Neural progenitor cell (in vitro differentiated cells): ENCODE results near the gene TFF2. TPM values are rescaled to one million over a fixed set of nuclear protein-coding genes. Genes with fewer than 3 reads are reported as not detected.

Experiments used
- DNase-seq: peaks from one replicate; pipeline ENCODE4 v3.0.0-alpha.2; 2016; ENCODE audit warnings: low spot score
- H2AFZ ChIP-seq: fragments of 200-600 bp; sonication (generic); replicated peaks from 2 replicates; pipeline ENCODE4 v1.6.1; 2016; ENCODE audit warnings: antibody characterized with exemption
- H3F3A ChIP-seq: fragments of 200-600 bp; sonication (generic); 2 replicates; pipeline ENCODE4 v1.6.1; 2016; ENCODE audit warnings: antibody characterized with exemption, low read depth
- H3K27ac ChIP-seq: fragments of 200-600 bp; sonication (generic); 2 replicates; pipeline ENCODE4 v1.5.1; 2016; ENCODE audit warnings: mild to moderate bottlenecking
- H3K27me3 ChIP-seq: fragments of 200-600 bp; sonication (generic); 2 replicates; pipeline ENCODE4 v1.6.1; 2016; ENCODE audit warnings: mild to moderate bottlenecking, moderate library complexity
- H3K36me3 ChIP-seq: fragments of 200-600 bp; sonication (generic); 2 replicates; pipeline ENCODE4 v1.5.1; 2016
- H3K4me1 ChIP-seq: fragments of 200-600 bp; sonication (generic); 2 replicates; pipeline ENCODE4 v1.6.1; 2016; ENCODE audit warnings: mixed run types
- H3K4me2 ChIP-seq: fragments of 200-600 bp; sonication (generic); 2 replicates; pipeline ENCODE4 v1.6.1; 2016
- H3K4me3 ChIP-seq: fragments of 200-600 bp; sonication (generic); 2 replicates; pipeline ENCODE4 v1.5.1; 2016
- H3K79me2 ChIP-seq: fragments of 200-600 bp; sonication (generic); 2 replicates; pipeline ENCODE4 v1.6.1; 2016; ENCODE audit warnings: low read depth
- H3K9ac ChIP-seq: fragments of 200-600 bp; sonication (generic); 2 replicates; pipeline ENCODE4 v1.6.1; 2016
- H3K9me3 ChIP-seq: fragments of 200-600 bp; sonication (generic); 2 replicates; pipeline ENCODE4 v1.5.1; 2016; ENCODE audit warnings: low read depth
- H4K20me1 ChIP-seq: fragments of 200-600 bp; sonication (generic); 2 replicates; pipeline ENCODE4 v1.6.1; 2016; ENCODE audit warnings: low read depth
- H3K27ac Mint-ChIP-seq: 3 replicates; pipeline ENCODE4 v1.8.0; 2021; ENCODE audit warnings: mixed read lengths
- H3K27me3 Mint-ChIP-seq: 2 replicates; pipeline ENCODE4 v1.8.0; 2022; ENCODE audit warnings: low read depth, mild to moderate bottlenecking, inconsistent platforms, moderate library complexity, mixed read lengths; ENCODE audit not compliant: insufficient read depth
- H3K36me3 Mint-ChIP-seq: 3 replicates; pipeline ENCODE4 v1.8.0; 2021; ENCODE audit warnings: mixed read lengths
- H3K4me1 Mint-ChIP-seq: 3 replicates; pipeline ENCODE4 v1.8.0; 2021; ENCODE audit warnings: mixed read lengths
- H3K4me3 Mint-ChIP-seq: 3 replicates; pipeline ENCODE4 v1.8.0; 2021; ENCODE audit warnings: mild to moderate bottlenecking, moderate library complexity, mixed read lengths
- H3K9me3 Mint-ChIP-seq: 3 replicates; pipeline ENCODE4 v1.8.0; 2020; ENCODE audit warnings: mixed read lengths
- CTCF ChIP-seq: fragments of 200-600 bp; sonication (generic); IDR thresholded peaks from 2 replicates; pipeline ENCODE4 v1.5.1; 2017; ENCODE audit warnings: antibody characterized with exemption, mild to moderate bottlenecking
- EZH2 ChIP-seq: fragments of 200-600 bp; sonication (generic); IDR thresholded peaks from 2 replicates; pipeline ENCODE4 v1.6.1; 2017; ENCODE audit warnings: antibody characterized with exemption, mild to moderate bottlenecking, moderate library complexity
- EZH2phosphoT487 ChIP-seq: fragments of 200-600 bp; sonication (generic); IDR thresholded peaks from 2 replicates; pipeline ENCODE4 v1.6.1; 2017; ENCODE audit warnings: antibody characterized with exemption
- total RNA-seq: library from RNA; depleted of rRNA; stranded (reverse); fragments of >200 nt; gene quantifications from 2 replicates; pipeline ENCODE4 v1.2.3, GENCODE V29; 2015; ENCODE audit warnings: low replicate concordance

TFF2 gene
- total RNA-seq, 1 donor from 2014 or later, result not detected

GRCh38 chr21:42384989-42385388 lies 34.2 kb upstream of the TFF2 start:
- Histone ChIP-seq H3K9ac (no peak overlapping the region), H3K79me2 (no peaks in the 10 kb centered on the region), H3K27me3 (no peaks in the 10 kb centered on the region), H4K20me1 (no peaks in the 10 kb centered on the region), H3K9me3 (no peaks in the 10 kb centered on the region), H3K4me3 (no peak overlapping the region), H3F3A (peaks cover 8% of the 10 kb centered on the region), H2AFZ (no peak overlapping the region), H3K4me1 (peaks cover 11% of the 10 kb centered on the region), H3K36me3 (no peaks in the 10 kb centered on the region), H3K27ac (no peak overlapping the region), H3K4me2 (no peak overlapping the region)
- Mint-ChIP-seq H3K36me3 (no peaks in the 10 kb centered on the region), H3K27me3 (peaks cover 11% of the 10 kb centered on the region), H3K4me3 (no peak overlapping the region), H3K4me1 (peaks cover 22% of the 10 kb centered on the region), H3K9me3 (peaks cover 4% of the 10 kb centered on the region), H3K27ac (no peak overlapping the region)
- TF ChIP-seq EZH2phosphoT487, result no peak
- TF ChIP-seq CTCF, result no peak
- TF ChIP-seq EZH2, result no peak
- DNase-seq, result no peak

- Histone ChIP-seq H3K9me3 (no peaks in the 10 kb centered on the region), H3K36me3 (no peaks in the 10 kb centered on the region), H3K27me3 (no peaks in the 10 kb centered on the region), H3F3A (peaks cover 4% of the 10 kb centered on the region), H3K4me2 (no peak overlapping the region), H4K20me1 (no peaks in the 10 kb centered on the region), H3K27ac (no peak overlapping the region), H3K4me3 (no peak overlapping the region), H3K9ac (no peak overlapping the region), H3K79me2 (no peaks in the 10 kb centered on the region), H2AFZ (no peak overlapping the region), H3K4me1 (peaks cover 6% of the 10 kb centered on the region)
- no peak overlapping the region for H3K27ac Mint-ChIP-seq
- no peak overlapping the region for H3K4me3 Mint-ChIP-seq
- DNase-seq, result no peak
- H3K36me3 Mint-ChIP-seq, result no peaks in the 10 kb centered on the region
- no peak for TF ChIP-seq EZH2phosphoT487
- TF ChIP-seq EZH2, result no peak
- TF ChIP-seq CTCF, result no peak
- H3K4me1 Mint-ChIP-seq, result peaks cover 17% of the 10 kb centered on the region
- peaks cover 4% of the 10 kb centered on the region for H3K9me3 Mint-ChIP-seq
- peaks cover 6% of the 10 kb centered on the region for H3K27me3 Mint-ChIP-seq
These were observed 33.6 kb upstream of the TFF2 start for GRCh38 chr21:42384156-42384945.

GRCh38 chr21:42383331-42383730 lies 32.5 kb upstream of the TFF2 start:
- no peak for DNase-seq
- no peaks in the 10 kb centered on the region for H3K36me3 Mint-ChIP-seq
- H3K4me2 ChIP-seq, result no peak overlapping the region
- no peak overlapping the region for H3K27ac ChIP-seq
- H3K4me3 Mint-ChIP-seq, result no peak overlapping the region
- H3K79me2 ChIP-seq, result no peaks in the 10 kb centered on the region
- H3K27me3 Mint-ChIP-seq, result peaks cover 4% of the 10 kb centered on the region
- H3K27me3 ChIP-seq, result no peaks in the 10 kb centered on the region
- H4K20me1 ChIP-seq, result no peaks in the 10 kb centered on the region
- H3F3A ChIP-seq, result no peaks in the 10 kb centered on the region
- no peaks in the 10 kb centered on the region for H3K9me3 ChIP-seq
- no peaks in the 10 kb centered on the region for H3K36me3 ChIP-seq
- no peak overlapping the region for H3K4me3 ChIP-seq
- no peak overlapping the region for H3K9ac ChIP-seq
- no peak overlapping the region for H2AFZ ChIP-seq
- peaks cover 10% of the 10 kb centered on the region for H3K4me1 Mint-ChIP-seq
- no peaks in the 10 kb centered on the region for H3K4me1 ChIP-seq
- peaks cover 5% of the 10 kb centered on the region for H3K9me3 Mint-ChIP-seq
- TF ChIP-seq EZH2phosphoT487 (no peak), CTCF (no peak), EZH2 (no peak)
- no peak overlapping the region for H3K27ac Mint-ChIP-seq
